Epithelial cell of esophagus (primary cell): ENCODE data around the gene METTL17.
"Not testable (repeated sequence)": the region's sequence is repeated elsewhere in the genome, so short reads cannot be mapped to it uniquely, and the experiment has no call there.

Source experiments
- DNase-seq: peaks from one replicate; pipeline ENCODE4 v3.0.0; 2010; ENCODE audit warnings: low read depth
- H3K4me3 ChIP-seq: 2 replicates; pipeline ENCODE4 v1.5.1; 2011; ENCODE audit warnings: mild to moderate bottlenecking, low read length, control low read depth
- CTCF ChIP-seq: IDR thresholded peaks from 2 replicates; pipeline ENCODE4 v1.5.1; 2011; ENCODE audit warnings: low read depth, mild to moderate bottlenecking, low read length, control low read depth, inconsistent platforms; ENCODE audit not compliant: insufficient read depth; ENCODE audit errors: missing control alignments

METTL17 gene

GRCh38 chr14:20997564-20997963, 7.8 kb downstream of the METTL17 start:
- no peak for TF ChIP-seq CTCF
- DNase-seq = no peak
- no peak overlapping the region for H3K4me3 ChIP-seq

GRCh38 chr14:20998139-20998538, 8.4 kb downstream of the METTL17 start:
- peak overlapping the region; percentile 2 for H3K4me3 ChIP-seq
- DNase-seq = peak; percentile 71
- no peak for TF ChIP-seq CTCF

GRCh38 chr14:20998674-20999366, 9.0 kb downstream of the METTL17 start, which contains the start of gene SLC39A2:
SLC39A2 (plus strand) TSS chr14:20999293; CDS start chr14:20999447, 154 bp downstream.
- H3K4me3 ChIP-seq = peak within 1 kb of the TSS; percentile 11
- TF ChIP-seq CTCF = no peak
- peak; percentile 95 for DNase-seq

GRCh38 chr14:20999591-20999990, 9.8 kb downstream of the METTL17 start:
- no peak for TF ChIP-seq CTCF
- DNase-seq = no peak
- no peak overlapping the region for H3K4me3 ChIP-seq

- no peak for DNase-seq
- no peak for TF ChIP-seq CTCF
- no peak overlapping the region for H3K4me3 ChIP-seq
Observed at GRCh38 chr14:21001218-21001617, 11.4 kb downstream of the METTL17 start.

GRCh38 chr14:21003788-21004346, 14.1 kb downstream of the METTL17 start:
- DNase-seq = no peak
- no peak for TF ChIP-seq CTCF
- no peak overlapping the region for H3K4me3 ChIP-seq

GRCh38 chr14:21009721-21010120, 19.9 kb downstream of the METTL17 start:
- not testable (repeated sequence) for DNase-seq, H3K4me3 ChIP-seq
